C4-2B (cell line): ENCODE results near the gene NELL1.

Experiments
- H3K27ac ChIP-seq: fragments of 450-650 bp; 2 replicates; pipeline ENCODE4 v1.5.1; 2017
- ZFX ChIP-seq: fragments of 450-650 bp; IDR thresholded peaks from 2 replicates; pipeline ENCODE4 v1.6.1; 2017
- TF ChIP-seq, protein P1 (sequence below): fragments of 450-650 bp; conservative IDR thresholded peaks from 2 replicates; pipeline ENCODE4 v1.5.1; 2017; ENCODE audit warnings: mild to moderate bottlenecking

Gene NELL1

DNA sequence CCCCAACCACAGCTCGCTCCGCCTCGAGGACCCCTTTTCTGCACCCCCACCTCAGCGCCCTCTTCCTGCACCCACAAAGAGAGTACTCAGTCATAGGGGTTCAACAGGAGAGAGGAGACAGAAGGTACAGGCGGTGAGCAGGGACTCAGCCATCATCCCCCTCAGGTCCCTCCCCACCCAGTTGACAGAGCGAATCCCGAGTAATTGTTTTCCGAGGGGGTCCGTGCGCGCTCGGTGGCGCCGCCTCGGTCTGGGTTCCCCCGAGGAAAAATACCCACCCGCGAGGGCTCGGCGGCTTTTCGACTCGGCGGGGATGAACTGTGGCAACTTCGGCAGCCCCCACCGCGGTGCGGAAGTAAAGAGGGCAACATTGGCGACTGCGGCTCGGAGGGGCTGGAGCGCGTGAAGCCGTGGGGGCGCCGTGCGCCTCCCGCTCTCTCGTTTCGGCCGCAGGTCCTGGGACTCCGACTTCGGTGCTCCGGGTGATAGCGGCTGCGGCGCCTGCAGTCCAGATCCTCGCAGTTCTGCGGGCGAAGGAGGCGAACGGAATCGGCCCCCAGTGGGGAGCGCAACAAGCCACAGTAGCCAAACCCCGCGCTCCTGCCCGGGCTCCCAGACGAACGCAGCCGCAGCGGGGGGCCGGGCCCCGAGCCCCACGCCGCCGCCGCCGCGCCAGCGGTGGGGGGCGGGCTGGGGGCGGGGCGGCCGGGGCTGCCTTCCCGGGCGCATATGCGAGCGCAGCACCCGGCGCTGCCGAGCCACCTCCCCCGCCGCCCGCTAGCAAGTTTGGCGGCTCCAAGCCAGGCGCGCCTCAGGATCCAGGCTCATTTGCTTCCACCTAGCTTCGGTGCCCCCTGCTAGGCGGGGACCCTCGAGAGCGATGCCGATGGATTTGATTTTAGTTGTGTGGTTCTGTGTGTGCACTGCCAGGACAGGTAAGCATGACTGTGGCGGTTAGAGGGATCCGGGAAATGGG lies at the start of gene NELL1:
TSS of gene NELL1 (plus strand) at position 743 of the 976 bp plus-strand sequence.
- H3K27ac ChIP-seq = no peak within 1 kb of the TSS
- TF ChIP-seq, protein P1, sequence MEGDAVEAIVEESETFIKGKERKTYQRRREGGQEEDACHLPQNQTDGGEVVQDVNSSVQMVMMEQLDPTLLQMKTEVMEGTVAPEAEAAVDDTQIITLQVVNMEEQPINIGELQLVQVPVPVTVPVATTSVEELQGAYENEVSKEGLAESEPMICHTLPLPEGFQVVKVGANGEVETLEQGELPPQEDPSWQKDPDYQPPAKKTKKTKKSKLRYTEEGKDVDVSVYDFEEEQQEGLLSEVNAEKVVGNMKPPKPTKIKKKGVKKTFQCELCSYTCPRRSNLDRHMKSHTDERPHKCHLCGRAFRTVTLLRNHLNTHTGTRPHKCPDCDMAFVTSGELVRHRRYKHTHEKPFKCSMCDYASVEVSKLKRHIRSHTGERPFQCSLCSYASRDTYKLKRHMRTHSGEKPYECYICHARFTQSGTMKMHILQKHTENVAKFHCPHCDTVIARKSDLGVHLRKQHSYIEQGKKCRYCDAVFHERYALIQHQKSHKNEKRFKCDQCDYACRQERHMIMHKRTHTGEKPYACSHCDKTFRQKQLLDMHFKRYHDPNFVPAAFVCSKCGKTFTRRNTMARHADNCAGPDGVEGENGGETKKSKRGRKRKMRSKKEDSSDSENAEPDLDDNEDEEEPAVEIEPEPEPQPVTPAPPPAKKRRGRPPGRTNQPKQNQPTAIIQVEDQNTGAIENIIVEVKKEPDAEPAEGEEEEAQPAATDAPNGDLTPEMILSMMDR = no peak
- no peak for TF ChIP-seq ZFX

DNA sequence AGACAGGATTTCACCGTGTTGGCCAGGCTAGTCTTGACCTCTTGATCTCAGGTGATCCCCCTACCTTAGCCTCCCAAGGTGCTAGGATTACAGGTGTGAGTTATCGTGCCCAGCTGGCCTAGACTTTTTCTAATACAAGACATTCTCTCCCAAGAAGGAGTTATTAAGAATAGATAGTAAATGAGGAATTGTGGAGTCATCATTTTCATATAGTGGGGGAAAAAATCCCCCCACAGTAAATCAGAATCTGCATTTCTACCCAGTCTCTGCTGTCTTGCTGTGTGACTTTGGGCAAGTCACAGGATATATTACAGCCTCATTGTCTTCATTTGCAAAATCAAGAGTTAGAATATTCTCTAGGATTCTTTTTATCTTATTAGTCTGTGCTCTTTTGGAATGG lies 48.4 kb upstream of the NELL1 start:
- no peak overlapping the region for H3K27ac ChIP-seq
- TF ChIP-seq, protein P1 = no peak
- no peak for TF ChIP-seq ZFX

DNA sequence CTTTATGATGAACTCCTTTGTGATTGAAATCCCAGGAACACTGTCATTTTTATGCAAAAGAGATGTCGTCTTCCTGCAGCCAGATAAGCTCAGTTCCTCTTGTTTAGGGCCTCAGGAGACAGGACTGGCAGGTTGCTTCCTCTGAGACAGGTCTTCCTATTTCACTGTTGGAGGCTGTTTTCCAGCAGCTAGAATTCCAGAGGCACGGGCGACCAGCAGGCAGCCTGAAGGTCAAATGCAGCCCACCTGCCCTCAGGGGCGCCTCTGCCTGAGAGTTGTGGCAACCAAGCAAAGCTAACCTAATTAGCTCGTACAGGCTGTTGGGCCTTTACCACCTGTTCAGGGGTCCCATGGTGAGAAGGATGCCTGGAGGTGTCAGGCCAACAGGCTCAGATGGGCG lies 47.7 kb upstream of the NELL1 start:
- no peak overlapping the region for H3K27ac ChIP-seq
- TF ChIP-seq, protein P1 = no peak
- TF ChIP-seq ZFX = no peak

DNA sequence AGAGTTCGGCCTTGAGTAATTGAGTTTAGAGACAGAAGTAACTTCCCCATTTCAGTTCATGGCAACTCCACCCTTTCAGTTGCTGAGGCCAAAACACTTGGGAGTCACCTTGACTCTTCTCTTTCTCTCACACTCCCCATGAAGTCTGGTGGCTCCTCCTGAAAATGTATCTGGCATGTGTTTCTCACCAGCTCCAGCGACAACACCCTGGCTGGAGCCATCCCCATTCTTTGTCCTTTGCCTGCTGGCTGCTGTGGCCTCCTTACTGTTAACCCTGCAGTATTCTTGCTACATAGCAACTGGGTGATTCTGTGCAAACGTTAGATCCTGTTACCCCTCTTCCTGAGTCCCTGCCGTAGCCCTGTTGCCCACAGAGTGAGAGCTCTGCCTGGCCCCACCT lies 46.1 kb upstream of the NELL1 start:
- no peak overlapping the region for H3K27ac ChIP-seq
- no peak for TF ChIP-seq ZFX
- TF ChIP-seq, protein P1 = no peak

DNA sequence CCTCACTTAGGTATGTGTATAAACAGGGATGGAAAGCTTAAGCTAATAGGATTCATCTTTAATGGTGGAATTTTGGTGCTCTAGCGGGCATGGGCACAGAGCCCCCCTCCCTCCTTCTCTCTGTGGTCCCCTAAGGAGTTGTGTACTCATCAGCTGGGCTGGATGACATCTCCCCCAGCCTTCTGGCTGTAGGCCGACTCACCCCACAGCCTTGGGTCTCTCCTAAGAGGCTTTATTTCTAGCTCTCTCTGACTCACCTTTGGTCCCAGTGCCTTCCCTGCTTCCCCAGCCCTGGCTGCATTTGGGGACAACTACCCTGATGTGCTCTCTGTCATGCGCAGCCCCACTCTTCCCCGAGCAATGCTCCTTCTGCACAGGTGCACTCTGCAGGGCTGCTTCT lies 43.1 kb upstream of the NELL1 start:
- TF ChIP-seq, protein P1 = no peak
- no peak for TF ChIP-seq ZFX
- no peak overlapping the region for H3K27ac ChIP-seq

DNA sequence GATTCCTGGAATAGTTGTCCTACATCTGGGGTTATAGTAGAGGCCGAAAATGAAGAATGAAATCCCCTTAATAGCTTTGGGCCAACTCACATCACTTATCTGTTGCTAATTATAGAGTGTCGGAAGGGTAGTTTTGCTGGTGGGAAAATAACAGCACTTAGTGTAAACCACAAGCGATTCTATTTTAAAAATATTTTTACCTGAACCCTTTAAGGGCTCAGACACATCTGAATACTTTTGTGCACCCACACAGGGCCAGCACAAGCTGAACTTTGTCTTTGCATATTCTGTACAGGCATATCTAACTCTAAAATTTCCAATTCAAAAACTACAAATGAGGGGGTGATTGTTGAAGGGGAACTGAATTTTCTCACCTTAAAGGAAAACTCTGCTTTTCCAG lies 42.4 kb upstream of the NELL1 start:
- TF ChIP-seq, protein P1 = no peak
- TF ChIP-seq ZFX = no peak

DNA sequence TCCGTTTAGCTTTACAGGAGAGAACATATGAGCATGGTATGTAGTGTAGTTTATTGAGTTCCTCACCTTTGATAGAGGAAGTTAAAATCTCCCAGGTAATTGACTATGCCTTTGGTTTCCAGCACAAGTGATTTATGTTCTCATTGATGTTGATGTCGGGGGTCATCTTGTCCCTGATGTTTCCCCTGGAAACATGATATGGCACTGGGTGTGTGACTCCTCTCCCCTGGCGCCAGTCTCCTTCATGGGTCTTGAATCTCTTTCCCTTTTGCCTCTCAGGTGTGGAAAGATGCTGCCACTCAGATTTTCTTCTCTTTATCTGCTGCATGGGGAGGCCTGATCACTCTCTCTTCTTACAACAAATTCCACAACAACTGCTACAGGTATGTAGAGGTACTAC lies 41.7 kb upstream of the NELL1 start:
- TF ChIP-seq, protein P1 = no peak
- TF ChIP-seq ZFX = no peak
- no peak overlapping the region for H3K27ac ChIP-seq

More for the DNA sequence above, 42.4 kb upstream of the NELL1 start:
- H3K27ac ChIP-seq = no peak overlapping the region
